IMR-90 (cell line): ENCODE data around the gene WIPF1. TPM values are rescaled to one million over a fixed set of nuclear protein-coding genes. Genes with fewer than 3 reads are reported as not detected.

Experiments used
- ATAC-seq: fragments of 200-7000 bp; cut with Tn5 transposase; 2 replicates; pipeline ENCODE4 v1.9.1; 2020; ENCODE audit warnings: low read depth, mild to moderate bottlenecking, moderate library complexity
- BruUV-seq: library from RNA; stranded (reverse); fragments of 400-500 nt; replicated peaks from 2 replicates; lab custom pipeline; 2021; lab: Mats Ljungman, UMichigan
- CTCF ChIA-PET: fragments of 300-600 bp; formaldehyde crosslinking; extraction: SDS; loops from one replicate; lab custom pipeline; 2021; ENCODE audit warnings: antibody characterized with exemption; lab: Yijun Ruan, JAX
- POLR2A ChIA-PET: fragments of 300-600 bp; sonication (Branson Sonifier 250); formaldehyde crosslinking; loops from one replicate; lab custom pipeline; 2022; ENCODE audit warnings: antibody characterized with exemption; ENCODE audit not compliant: unreplicated experiment; lab: Charles Lee
- DNase-seq: peaks from one replicate; pipeline ENCODE4 v3.0.0; 2013
- H2AFZ ChIP-seq: replicated peaks from 2 replicates; pipeline ENCODE3; 2013; ENCODE audit warnings: low read length, mild to moderate bottlenecking; ENCODE audit not compliant: poor library complexity
- H2AK5ac ChIP-seq: 2 replicates; pipeline ENCODE4 v1.6.1; 2013; ENCODE audit warnings: low read depth, low read length, inconsistent platforms
- H2AK9ac ChIP-seq: replicated peaks from 2 replicates; pipeline ENCODE3; 2013; ENCODE audit warnings: mild to moderate bottlenecking, low read depth, low read length, moderate library complexity; ENCODE audit not compliant: poor library complexity
- H2BK120ac ChIP-seq: 2 replicates; pipeline ENCODE4 v1.6.1; 2013; ENCODE audit warnings: low read depth, low read length, inconsistent platforms
- H2BK15ac ChIP-seq: 3 replicates; pipeline ENCODE4 v1.6.1; 2013; ENCODE audit warnings: low read depth, low read length, inconsistent platforms
- H2BK20ac ChIP-seq: 2 replicates; pipeline ENCODE4 v1.6.1; 2013; ENCODE audit warnings: low read depth, mild to moderate bottlenecking, inconsistent platforms, low read length, moderate library complexity
- H2BK5ac ChIP-seq: 2 replicates; pipeline ENCODE4 v1.6.1; 2013; ENCODE audit warnings: mild to moderate bottlenecking, low read depth, low read length, inconsistent platforms; ENCODE audit not compliant: poor library complexity, severe bottlenecking
- H3K14ac ChIP-seq: replicated peaks from 2 replicates; pipeline ENCODE4 v1.6.1; 2013; ENCODE audit warnings: low read depth, low read length, inconsistent platforms
- H3K18ac ChIP-seq: 2 replicates; pipeline ENCODE4 v1.6.1; 2013; ENCODE audit warnings: low read depth, low read length, control low read depth
- H3K23ac ChIP-seq: 2 replicates; pipeline ENCODE4 v1.6.1; 2013; ENCODE audit warnings: low read depth, low read length, inconsistent platforms
- H3K27ac ChIP-seq: 2 replicates; pipeline ENCODE4 v1.5.1; 2013; ENCODE audit warnings: mild to moderate bottlenecking, control low read depth, low read length; ENCODE audit not compliant: insufficient read depth
- H3K27me3 ChIP-seq: 2 replicates; pipeline ENCODE4 v1.6.1; 2013; ENCODE audit warnings: low read length; ENCODE audit not compliant: control insufficient read depth, insufficient read depth
- H3K36me3 ChIP-seq: 2 replicates; pipeline ENCODE4 v1.6.1; 2013; ENCODE audit warnings: low read length, mixed read lengths; ENCODE audit not compliant: control insufficient read depth, insufficient read depth
- H3K4ac ChIP-seq: 2 replicates; pipeline ENCODE4 v1.6.1; 2013; ENCODE audit warnings: low read depth, low read length, inconsistent platforms
- H3K4me1 ChIP-seq: 2 replicates; pipeline ENCODE4 v1.6.1; 2013; ENCODE audit warnings: low read length, mixed read lengths; ENCODE audit not compliant: control insufficient read depth, insufficient read depth
- H3K4me2 ChIP-seq: 2 replicates; pipeline ENCODE4 v1.6.1; 2013; ENCODE audit warnings: low read depth, mild to moderate bottlenecking, control low read depth, low read length, moderate library complexity
- H3K4me3 ChIP-seq: 2 replicates; pipeline ENCODE4 v1.5.1; 2013; ENCODE audit warnings: low read depth, mild to moderate bottlenecking, control low read depth, low read length, moderate library complexity; ENCODE audit not compliant: insufficient read depth
- H3K56ac ChIP-seq: 2 replicates; pipeline ENCODE4 v1.6.1; 2013; ENCODE audit warnings: low read length, inconsistent platforms; ENCODE audit not compliant: insufficient read depth; ENCODE audit errors: extremely low read depth
- H3K79me1 ChIP-seq, 2 experiments: 2 replicates each; pipeline ENCODE4 v1.6.1; 2013; ENCODE audit warnings: low read length in 2 of 2, inconsistent platforms in 1 of 2, low read depth in 1 of 2
- H3K9ac ChIP-seq: 2 replicates; pipeline ENCODE4 v1.6.1; 2013; ENCODE audit warnings: low read depth, low read length, control low read depth
- H3K9me1 ChIP-seq: 2 replicates; pipeline ENCODE4 v1.6.1; 2013; ENCODE audit warnings: low read length, inconsistent platforms; ENCODE audit not compliant: insufficient read depth
- H3K9me3 ChIP-seq: 2 replicates; pipeline ENCODE4 v1.6.1; 2013; ENCODE audit warnings: low read length; ENCODE audit not compliant: control insufficient read depth, insufficient read depth
- H4K20me1 ChIP-seq: 2 replicates; pipeline ENCODE4 v1.6.1; 2013; ENCODE audit warnings: low read length, inconsistent platforms; ENCODE audit not compliant: insufficient read depth
- H4K5ac ChIP-seq: 2 replicates; pipeline ENCODE4 v1.6.1; 2013; ENCODE audit warnings: mild to moderate bottlenecking, low read depth, low read length, control low read depth
- H4K8ac ChIP-seq, 2 experiments: 2 replicates each; pipeline ENCODE4 v1.6.1; 2013; ENCODE audit warnings: low read depth in 2 of 2, low read length in 2 of 2, control low read depth in 1 of 2, inconsistent platforms in 1 of 2
- H4K91ac ChIP-seq: 2 replicates; pipeline ENCODE4 v1.6.1; 2013; ENCODE audit warnings: low read depth, low read length, inconsistent platforms; ENCODE audit not compliant: insufficient read depth
- BHLHE40 ChIP-seq: fragments of 150-350 bp; IDR thresholded peaks from 2 replicates; pipeline ENCODE4 v1.6.1; 2016; ENCODE audit warnings: mild to moderate bottlenecking, low read depth, low read length
- CEBPB ChIP-seq: IDR thresholded peaks from 2 replicates; pipeline ENCODE4 v1.6.1; 2012; ENCODE audit warnings: low read depth, low read length, improper control_type of control experiment
- CHD1 ChIP-seq: IDR thresholded peaks from 2 replicates; pipeline ENCODE4 v1.6.1; 2012; ENCODE audit warnings: low read depth, low read length, improper control_type of control experiment
- FOS ChIP-seq: fragments of 150-350 bp; IDR thresholded peaks from 2 replicates; pipeline ENCODE4 v1.6.1; 2016; ENCODE audit warnings: low read depth, low read length
- MAFK ChIP-seq: IDR thresholded peaks from 2 replicates; pipeline ENCODE4 v1.6.1; 2012; ENCODE audit warnings: low read depth, low read length, improper control_type of control experiment
- MAZ ChIP-seq: IDR thresholded peaks from 2 replicates; pipeline ENCODE4 v1.6.1; 2012; ENCODE audit warnings: low read depth, mild to moderate bottlenecking, low read length, improper control_type of control experiment, moderate library complexity, borderline replicate concordance
- MXI1 ChIP-seq: IDR thresholded peaks from 2 replicates; pipeline ENCODE4 v1.6.1; 2012; ENCODE audit warnings: low read depth, mild to moderate bottlenecking, low read length, moderate library complexity, borderline replicate concordance
- NFE2L2 ChIP-seq: fragments of 150-350 bp; IDR thresholded peaks from 2 replicates; pipeline ENCODE4 v1.6.1; 2016; ENCODE audit warnings: low read depth, mild to moderate bottlenecking, low read length
- POLR2A ChIP-seq: IDR thresholded peaks from 2 replicates; pipeline ENCODE4 v1.6.1; 2012; ENCODE audit warnings: mild to moderate bottlenecking, low read depth, low read length
- RAD21 ChIP-seq: IDR thresholded peaks from 2 replicates; pipeline ENCODE4 v1.6.1; 2012; ENCODE audit warnings: low read length, improper control_type of control experiment
- RCOR1 ChIP-seq: IDR thresholded peaks from 2 replicates; pipeline ENCODE4 v1.6.1; 2012; ENCODE audit warnings: mild to moderate bottlenecking, low read length, improper control_type of control experiment; ENCODE audit not compliant: insufficient replicate concordance
- SMC3 ChIP-seq: fragments of 150-350 bp; IDR thresholded peaks from 2 replicates; pipeline ENCODE4 v1.6.1; 2016; ENCODE audit warnings: low read depth, mild to moderate bottlenecking, antibody characterized with exemption, low read length, moderate library complexity
- USF2 ChIP-seq: fragments of 150-350 bp; IDR thresholded peaks from 2 replicates; pipeline ENCODE4 v1.6.1; 2017; ENCODE audit warnings: mild to moderate bottlenecking, antibody characterized with exemption, low read length, low read depth
- WGBS, 2 experiments: methylation state at CpG; one replicate each; pipeline versions ENCODE4 v1.1.5 to v1.1.7; 2013; ENCODE audit warnings: missing lambda C conversion rate in 2 of 2; ENCODE audit not compliant: insufficient read length in 1 of 2; ENCODE audit errors: extremely low coverage in 2 of 2; 5-methylcytosine and 5-hydroxymethylcytosine counted together
- dilution Hi-C: fragments of 300-500 bp; cut with HindIII; formaldehyde crosslinking; loops from one replicate; pipeline ENCODE4 v1.14.3; 2018; ENCODE audit warnings: low sequenced_read_pairs; ENCODE audit not compliant: unreplicated experiment
- in situ Hi-C: fragments of 300-500 bp; cut with MboI; formaldehyde crosslinking; loops from 3 replicates; pipeline ENCODE4 v1.14.3; 2019; ENCODE audit warnings: low sequenced_read_pairs, inconsistent platforms, mixed read lengths
- intact Hi-C: fragments of 100-400 bp; cut with micrococcal nuclease; formaldehyde crosslinking; loops from 2 replicates; pipeline ENCODE4 v1.10.0; 2022
- polyA plus RNA-seq, 3 experiments: library from polyadenylated mRNA; depleted of rRNA; stranded (reverse); fragments of >200 nt; gene quantifications; 2 replicates each; pipeline ENCODE4 v1.2.3, GENCODE V29; 2012; ENCODE audit warnings: low replicate concordance in 1 of 3
- total RNA-seq: library from RNA; depleted of rRNA; stranded (reverse); fragments of >200 nt; gene quantifications from 2 replicates; pipeline ENCODE4 v1.2.3, GENCODE V29; 2012
- TF ChIP-seq, protein P1 (sequence below): fragments of 150-350 bp; IDR thresholded peaks from 2 replicates; pipeline ENCODE4 v1.6.1; 2016; ENCODE audit warnings: low read depth, mild to moderate bottlenecking, low read length, moderate library complexity, borderline replicate concordance
- TF ChIP-seq, protein P2 (sequence below): conservative IDR thresholded peaks from 2 replicates; pipeline ENCODE4 v1.5.1; 2012; ENCODE audit warnings: mild to moderate bottlenecking, low read depth, low read length, improper control_type of control experiment

The WIPF1 gene
- total and polyA plus RNA-seq, 2 of the 4 experiments (the other 2 are of a cell fraction): 2.7 to 13.5 TPM

- Histone ChIP-seq H3K23ac (peak overlapping the region; percentile 28; the same call in 1 of the 2 replicates), H3K4me2 (peak overlapping the region; percentile 17; the same call in 1 of the 2 replicates), H3K27ac (peak overlapping the region; percentile 7; the same call in 1 of the 2 replicates), H2BK15ac (peak overlapping the region; percentile 96; the same call in 2 of the 3 replicates), H3K14ac (peak overlapping the region; percentile 84), H2AFZ (peak overlapping the region; percentile 18), H4K8ac (peak overlapping the region in 1 of 2 experiments; percentile 55; a peak in 1 of 4 replicates), H3K36me3 (no peaks in the 10 kb centered on the region), H2AK9ac (peak overlapping the region; percentile 31), H3K9ac (no peak overlapping the region), H3K79me1 (peaks cover 12 to 20% of the 10 kb centered on the region in 2 experiments), H3K18ac (peak overlapping the region; percentile 97), H3K9me3 (no peaks in the 10 kb centered on the region), H3K4me1 (peaks cover 20% of the 10 kb centered on the region), H3K4ac (peak overlapping the region; percentile 68), H2BK120ac (peak overlapping the region; percentile 47; the same call in 1 of the 2 replicates), H3K56ac (no peak overlapping the region), H4K20me1 (no peaks in the 10 kb centered on the region), H4K5ac (peak overlapping the region; percentile 25; the same call in 1 of the 2 replicates), H2BK20ac (peak overlapping the region; percentile 77; the same call in 1 of the 2 replicates), H3K4me3 (no peak overlapping the region), H2AK5ac (peak overlapping the region; percentile 77), H4K91ac (peak overlapping the region; percentile 38; the same call in 1 of the 2 replicates), H3K9me1 (peaks cover 8% of the 10 kb centered on the region), H2BK5ac (peak overlapping the region; percentile 44), H3K27me3 (no peaks in the 10 kb centered on the region)
- dilution Hi-C loops: no loop called here
- no peak for ATAC-seq
- CTCF ChIA-PET: no interaction called here
- WGBS, 2 experiments: 85% methylated on average over 3 of the region's 5 CpGs; no CpG with 5 or more reads in 1 of the 2 experiments
- POLR2A ChIA-PET: no interaction called here
- no TSS peak for BruUV-seq
- TF ChIP-seq CHD1: no peak
- no peak for TF ChIP-seq NFE2L2
- no peak for TF ChIP-seq MXI1
- TF ChIP-seq SMC3: no peak
- TF ChIP-seq RAD21: no peak
- TF ChIP-seq RCOR1: no peak
- no peak for TF ChIP-seq USF2
- TF ChIP-seq POLR2A: no peak
- TF ChIP-seq, protein P1, sequence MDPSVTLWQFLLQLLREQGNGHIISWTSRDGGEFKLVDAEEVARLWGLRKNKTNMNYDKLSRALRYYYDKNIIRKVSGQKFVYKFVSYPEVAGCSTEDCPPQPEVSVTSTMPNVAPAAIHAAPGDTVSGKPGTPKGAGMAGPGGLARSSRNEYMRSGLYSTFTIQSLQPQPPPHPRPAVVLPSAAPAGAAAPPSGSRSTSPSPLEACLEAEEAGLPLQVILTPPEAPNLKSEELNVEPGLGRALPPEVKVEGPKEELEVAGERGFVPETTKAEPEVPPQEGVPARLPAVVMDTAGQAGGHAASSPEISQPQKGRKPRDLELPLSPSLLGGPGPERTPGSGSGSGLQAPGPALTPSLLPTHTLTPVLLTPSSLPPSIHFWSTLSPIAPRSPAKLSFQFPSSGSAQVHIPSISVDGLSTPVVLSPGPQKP: no peak
- TF ChIP-seq MAFK: no peak
- TF ChIP-seq, protein P2, sequence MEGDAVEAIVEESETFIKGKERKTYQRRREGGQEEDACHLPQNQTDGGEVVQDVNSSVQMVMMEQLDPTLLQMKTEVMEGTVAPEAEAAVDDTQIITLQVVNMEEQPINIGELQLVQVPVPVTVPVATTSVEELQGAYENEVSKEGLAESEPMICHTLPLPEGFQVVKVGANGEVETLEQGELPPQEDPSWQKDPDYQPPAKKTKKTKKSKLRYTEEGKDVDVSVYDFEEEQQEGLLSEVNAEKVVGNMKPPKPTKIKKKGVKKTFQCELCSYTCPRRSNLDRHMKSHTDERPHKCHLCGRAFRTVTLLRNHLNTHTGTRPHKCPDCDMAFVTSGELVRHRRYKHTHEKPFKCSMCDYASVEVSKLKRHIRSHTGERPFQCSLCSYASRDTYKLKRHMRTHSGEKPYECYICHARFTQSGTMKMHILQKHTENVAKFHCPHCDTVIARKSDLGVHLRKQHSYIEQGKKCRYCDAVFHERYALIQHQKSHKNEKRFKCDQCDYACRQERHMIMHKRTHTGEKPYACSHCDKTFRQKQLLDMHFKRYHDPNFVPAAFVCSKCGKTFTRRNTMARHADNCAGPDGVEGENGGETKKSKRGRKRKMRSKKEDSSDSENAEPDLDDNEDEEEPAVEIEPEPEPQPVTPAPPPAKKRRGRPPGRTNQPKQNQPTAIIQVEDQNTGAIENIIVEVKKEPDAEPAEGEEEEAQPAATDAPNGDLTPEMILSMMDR: no peak
- no peak for TF ChIP-seq MAZ
- no peak for TF ChIP-seq FOS
- no peak for TF ChIP-seq CEBPB
- TF ChIP-seq BHLHE40: no peak
- no peak for DNase-seq
- intact Hi-C loops: loop anchor here (10.0 kb wide), 1 partner anchor 403 kb away; no protein-coding TSS in a partner anchor
- in situ Hi-C loops: no loop called here
These were observed 5.9 kb downstream of the WIPF1 start for GRCh38 chr2:174591740-174592139.
